ENCODE data around the gene EPC2. TPM values are rescaled to one million over a fixed set of nuclear protein-coding genes. Genes with fewer than 3 reads are reported as not detected.

Gene EPC2
- total and polyA plus RNA-seq, 4 donors, result 7.0 to 65.3 (median 20.8) TPM

DNA sequence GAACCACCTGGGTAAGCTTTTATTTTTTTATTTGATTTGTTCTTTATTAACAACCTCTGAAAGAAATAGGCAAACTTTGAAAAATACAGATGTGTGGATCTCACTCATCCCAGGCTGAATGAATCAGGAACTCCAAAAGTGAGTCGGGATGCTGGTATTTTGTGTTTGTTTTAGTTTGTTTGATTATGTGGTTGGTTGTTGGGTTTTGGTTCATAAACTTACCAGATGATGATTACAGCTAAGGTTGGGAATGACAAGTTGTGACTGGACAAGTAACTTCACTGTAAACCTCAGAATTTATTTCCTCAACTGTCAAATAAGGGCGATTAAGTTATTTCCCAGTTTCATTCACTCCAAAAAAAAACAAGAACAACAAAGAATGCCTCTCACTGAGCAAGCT, 150.0 kb downstream of the EPC2 start:
- no peaks in the 10 kb centered on the region for H3K9me3 ChIP-seq (ENCODE audit: control insufficient read depth in 4 of 4, insufficient read depth in 3 of 4, low read length in 3 of 4)
- 68 to 71% methylated on average over 2 of the region's 2 CpGs for WGBS, 2 donors
- TF ChIP-seq, protein P1, sequence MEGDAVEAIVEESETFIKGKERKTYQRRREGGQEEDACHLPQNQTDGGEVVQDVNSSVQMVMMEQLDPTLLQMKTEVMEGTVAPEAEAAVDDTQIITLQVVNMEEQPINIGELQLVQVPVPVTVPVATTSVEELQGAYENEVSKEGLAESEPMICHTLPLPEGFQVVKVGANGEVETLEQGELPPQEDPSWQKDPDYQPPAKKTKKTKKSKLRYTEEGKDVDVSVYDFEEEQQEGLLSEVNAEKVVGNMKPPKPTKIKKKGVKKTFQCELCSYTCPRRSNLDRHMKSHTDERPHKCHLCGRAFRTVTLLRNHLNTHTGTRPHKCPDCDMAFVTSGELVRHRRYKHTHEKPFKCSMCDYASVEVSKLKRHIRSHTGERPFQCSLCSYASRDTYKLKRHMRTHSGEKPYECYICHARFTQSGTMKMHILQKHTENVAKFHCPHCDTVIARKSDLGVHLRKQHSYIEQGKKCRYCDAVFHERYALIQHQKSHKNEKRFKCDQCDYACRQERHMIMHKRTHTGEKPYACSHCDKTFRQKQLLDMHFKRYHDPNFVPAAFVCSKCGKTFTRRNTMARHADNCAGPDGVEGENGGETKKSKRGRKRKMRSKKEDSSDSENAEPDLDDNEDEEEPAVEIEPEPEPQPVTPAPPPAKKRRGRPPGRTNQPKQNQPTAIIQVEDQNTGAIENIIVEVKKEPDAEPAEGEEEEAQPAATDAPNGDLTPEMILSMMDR (IDR thresholded peaks at IDR 0.05; ENCODE audit: control extremely low read depth, extremely low read depth), result no peak

DNA sequence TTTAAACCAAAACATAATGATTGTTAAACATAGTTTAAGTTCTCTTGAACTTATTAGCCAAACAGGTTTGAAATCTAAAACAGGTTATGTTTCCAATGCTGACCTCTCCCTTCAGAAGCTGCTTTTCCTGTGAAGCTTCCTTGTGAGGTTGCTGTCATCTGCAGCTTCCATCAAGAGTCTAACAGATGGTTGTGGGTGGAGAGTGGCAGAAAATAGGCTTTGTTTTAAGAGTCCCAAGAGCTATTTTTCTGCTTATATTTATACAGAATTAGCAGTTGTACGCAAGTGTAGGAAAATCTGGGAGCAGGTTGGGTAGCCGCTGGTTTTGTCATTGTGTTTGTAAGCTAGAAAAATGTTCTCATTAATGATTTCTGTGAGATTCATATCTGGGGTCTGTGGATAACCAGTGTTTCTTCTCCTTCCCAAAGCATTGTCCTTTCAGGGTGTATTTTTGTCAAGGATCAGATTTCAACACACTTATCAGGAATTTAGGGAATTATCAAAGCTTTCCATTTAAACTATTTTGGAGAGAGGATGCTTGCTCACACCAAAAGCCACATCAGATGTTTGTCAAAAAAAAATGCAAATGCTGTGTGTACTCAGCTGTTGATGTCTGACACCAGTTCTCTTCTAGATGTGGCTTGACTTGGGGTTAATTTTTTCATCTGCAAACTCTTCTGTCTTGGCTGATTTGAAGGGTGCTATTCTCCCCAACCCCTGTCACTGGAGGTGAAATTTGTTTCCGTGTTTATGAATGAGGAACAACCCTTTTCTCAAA, 152.4 kb downstream of the EPC2 start:
- Histone ChIP-seq H3K4me3 (no peak overlapping the region), H3K9me3 (ENCODE audit: control insufficient read depth in 4 of 4, insufficient read depth in 3 of 4, low read length in 3 of 4) (no peaks in the 10 kb centered on the region), H3K27ac (ENCODE audit: low read depth in 1 of 2, low read length in 1 of 2) (no peak overlapping the region), H3K27me3 (ENCODE audit: control insufficient read depth in 3 of 3, insufficient read depth in 3 of 3, low read length in 2 of 3) (no peaks in the 10 kb centered on the region), H3K4me1 (ENCODE audit: control insufficient read depth in 5 of 5, insufficient read depth in 5 of 5, low read length in 5 of 5) (peaks cover 0 to 2% (median 0%) of the 10 kb centered on the region in 5 donors), H3K36me3 (ENCODE audit: control insufficient read depth in 4 of 4, insufficient read depth in 4 of 4, low read length in 4 of 4) (no peaks in the 10 kb centered on the region), H3K9ac (ENCODE audit: insufficient read depth in 1 of 2, low read length in 2 of 2) (no peak overlapping the region)
- TF ChIP-seq, protein P1 (IDR thresholded peaks at IDR 0.05; ENCODE audit: control extremely low read depth, extremely low read depth), result no peak
- no peak for ATAC-seq (ENCODE audit: insufficient read depth, low FRiP score)
- DNase-seq, result no peak
- 61 to 68% methylated on average over 3 of the region's 3 CpGs for WGBS, 2 donors

More for the DNA sequence above, 150.0 kb downstream of the EPC2 start:
- H3K4me3 ChIP-seq, result no peak overlapping the region
- H3K27me3 ChIP-seq (ENCODE audit: control insufficient read depth in 3 of 3, insufficient read depth in 3 of 3, low read length in 2 of 3), result no peaks in the 10 kb centered on the region
- peaks cover 0 to 2% (median 0%) of the 10 kb centered on the region in 5 donors for H3K4me1 ChIP-seq (ENCODE audit: control insufficient read depth in 5 of 5, insufficient read depth in 5 of 5, low read length in 5 of 5)
- H3K9ac ChIP-seq (ENCODE audit: insufficient read depth in 1 of 2, low read length in 2 of 2), result no peak overlapping the region
- no peak overlapping the region for H3K27ac ChIP-seq (ENCODE audit: low read depth in 1 of 2, low read length in 1 of 2)
- DNase-seq (no peak), ATAC-seq (ENCODE audit: insufficient read depth, low FRiP score) (no peak)
- peaks cover 0 to 2% (median 0%) of the 10 kb centered on the region in 4 donors for H3K36me3 ChIP-seq (ENCODE audit: control insufficient read depth in 4 of 4, insufficient read depth in 4 of 4, low read length in 4 of 4)

- ATAC-seq (ENCODE audit: insufficient read depth, low FRiP score), result no peak
- TF ChIP-seq, protein P1 (IDR thresholded peaks at IDR 0.05; ENCODE audit: control extremely low read depth, extremely low read depth), result no peak
- no peak overlapping the region for H3K4me3 ChIP-seq
- no peaks in the 10 kb centered on the region for H3K36me3 ChIP-seq (ENCODE audit: control insufficient read depth in 4 of 4, insufficient read depth in 4 of 4, low read length in 4 of 4)
- no peak for DNase-seq
- H3K9ac ChIP-seq (ENCODE audit: insufficient read depth in 1 of 2, low read length in 2 of 2), result no peak overlapping the region
- H3K9me3 ChIP-seq (ENCODE audit: control insufficient read depth in 4 of 4, insufficient read depth in 3 of 4, low read length in 3 of 4), result no peaks in the 10 kb centered on the region
- 68 to 70% methylated on average over 2 of the region's 2 CpGs for WGBS, 2 donors
- H3K4me1 ChIP-seq (ENCODE audit: control insufficient read depth in 5 of 5, insufficient read depth in 5 of 5, low read length in 5 of 5), result no peaks in the 10 kb centered on the region
- no peak overlapping the region for H3K27ac ChIP-seq (ENCODE audit: low read depth in 1 of 2, low read length in 1 of 2)
- no peaks in the 10 kb centered on the region for H3K27me3 ChIP-seq (ENCODE audit: control insufficient read depth in 3 of 3, insufficient read depth in 3 of 3, low read length in 2 of 3)
Observed at GRCh38 chr2:148802448-148803220, 158.1 kb downstream of the EPC2 start.

Measured in lung (tissue), 12 donors.